Suprapubic skin (tissue), 4 donors: ENCODE data around the gene AMPD2. TPM values are rescaled to one million over a fixed set of nuclear protein-coding genes. Genes with fewer than 3 reads are reported as not detected.
"Not testable (repeated sequence)": the region's sequence is repeated elsewhere in the genome, so short reads cannot be mapped to it uniquely, and the experiment has no call there.

Source experiments
- DNase-seq, 2 donors: peaks; one replicate each; pipeline ENCODE4 v3.0.0-alpha.2; 2019; ENCODE audit warnings: low spot score in 2 of 2
- H3K27ac ChIP-seq: fragments of 200-600 bp; sonication (generic); one replicate; pipeline ENCODE4 v1.5.1; 2019
- H3K27me3 ChIP-seq: fragments of 200-600 bp; sonication (generic); one replicate; pipeline ENCODE4 v1.5.1; 2019
- H3K36me3 ChIP-seq: fragments of 200-600 bp; sonication (generic); one replicate; pipeline ENCODE4 v1.5.1; 2019
- H3K4me1 ChIP-seq: fragments of 200-600 bp; sonication (generic); one replicate; pipeline ENCODE4 v1.5.1; 2019
- H3K4me3 ChIP-seq: fragments of 200-600 bp; sonication (generic); one replicate; pipeline ENCODE4 v1.5.1; 2019; ENCODE audit warnings: mild to moderate bottlenecking
- H3K9me3 ChIP-seq: fragments of 200-600 bp; sonication (generic); one replicate; pipeline ENCODE4 v1.5.1; 2019
- EP300 ChIP-seq: sonication (generic); formaldehyde crosslinking; IDR thresholded peaks from one replicate; pipeline ENCODE4 v1.6.1; 2017; ENCODE audit warnings: antibody characterized with exemption
- POLR2A ChIP-seq, 2 donors: fragments of 450-650 bp; IDR thresholded peaks; one replicate each; pipeline ENCODE4 v1.6.1; 2017; ENCODE audit warnings: antibody characterized with exemption in 2 of 2, mild to moderate bottlenecking in 2 of 2, moderate library complexity in 2 of 2
- POLR2AphosphoS5 ChIP-seq, 3 donors: sonication (generic); formaldehyde crosslinking; IDR thresholded peaks; one replicate each; pipeline ENCODE4 v1.6.1; 2017; ENCODE audit warnings: antibody characterized with exemption in 3 of 3
- WGBS: methylation state at CpG from one replicate; pipeline ENCODE4 v1.1.5; 2018; 5-methylcytosine and 5-hydroxymethylcytosine counted together
- total RNA-seq, 4 donors: library from RNA; depleted of rRNA; stranded (reverse); fragments of >200 nt; gene quantifications; one replicate each; pipeline ENCODE4 v1.1.0, GENCODE V29; 2016
- TF ChIP-seq, protein P1 (sequence below), 2 donors: fragments of 200-600 bp in 1 of 2; fragments of 450-650 bp in 1 of 2; sonication (generic) in 1 of 2; IDR thresholded peaks; one replicate each; pipeline ENCODE4 v1.5.1; 2016 to 2019; ENCODE audit warnings: antibody characterized with exemption in 2 of 2, mild to moderate bottlenecking in 1 of 2, moderate library complexity in 1 of 2

The AMPD2 gene
- total RNA-seq, 4 donors from 2014 or later = 48.4 to 69.1 (median 58.1) TPM

DNA sequence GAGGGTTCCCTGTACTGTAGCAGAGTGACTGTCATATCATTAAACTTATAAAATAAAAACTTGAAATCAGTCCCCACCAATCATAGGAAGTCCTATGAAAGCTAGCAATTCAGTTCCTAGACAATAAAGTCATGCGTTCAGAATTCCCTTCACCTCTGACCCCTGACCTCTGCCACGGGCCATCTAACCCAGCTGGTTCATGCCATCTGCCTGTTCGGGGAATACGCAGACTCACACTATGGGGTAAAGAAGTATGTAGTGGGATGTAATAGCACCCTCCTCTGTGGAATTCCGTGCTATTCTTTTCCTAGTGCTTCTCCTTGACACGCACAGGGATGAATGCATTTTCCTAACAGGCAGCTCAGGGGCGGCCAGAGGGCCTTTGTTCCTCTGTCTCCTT, 38.3 kb downstream of the AMPD2 start:
- H3K36me3 ChIP-seq = peaks cover 9% of the 10 kb centered on the region
- no peaks in the 10 kb centered on the region for H3K27me3 ChIP-seq
- peaks cover 17% of the 10 kb centered on the region for H3K4me1 ChIP-seq
- no peak for DNase-seq
- TF ChIP-seq POLR2AphosphoS5 (IDR thresholded peaks at IDR 0.05) (no peak), POLR2A (IDR thresholded peaks at IDR 0.05) (no peak), EP300 (no peak)
- TF ChIP-seq, protein P1, sequence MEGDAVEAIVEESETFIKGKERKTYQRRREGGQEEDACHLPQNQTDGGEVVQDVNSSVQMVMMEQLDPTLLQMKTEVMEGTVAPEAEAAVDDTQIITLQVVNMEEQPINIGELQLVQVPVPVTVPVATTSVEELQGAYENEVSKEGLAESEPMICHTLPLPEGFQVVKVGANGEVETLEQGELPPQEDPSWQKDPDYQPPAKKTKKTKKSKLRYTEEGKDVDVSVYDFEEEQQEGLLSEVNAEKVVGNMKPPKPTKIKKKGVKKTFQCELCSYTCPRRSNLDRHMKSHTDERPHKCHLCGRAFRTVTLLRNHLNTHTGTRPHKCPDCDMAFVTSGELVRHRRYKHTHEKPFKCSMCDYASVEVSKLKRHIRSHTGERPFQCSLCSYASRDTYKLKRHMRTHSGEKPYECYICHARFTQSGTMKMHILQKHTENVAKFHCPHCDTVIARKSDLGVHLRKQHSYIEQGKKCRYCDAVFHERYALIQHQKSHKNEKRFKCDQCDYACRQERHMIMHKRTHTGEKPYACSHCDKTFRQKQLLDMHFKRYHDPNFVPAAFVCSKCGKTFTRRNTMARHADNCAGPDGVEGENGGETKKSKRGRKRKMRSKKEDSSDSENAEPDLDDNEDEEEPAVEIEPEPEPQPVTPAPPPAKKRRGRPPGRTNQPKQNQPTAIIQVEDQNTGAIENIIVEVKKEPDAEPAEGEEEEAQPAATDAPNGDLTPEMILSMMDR (IDR thresholded peaks at IDR 0.05) = no peak
- H3K4me3 ChIP-seq = no peak overlapping the region
- H3K9me3 ChIP-seq = no peaks in the 10 kb centered on the region
- H3K27ac ChIP-seq = no peak overlapping the region
- 83% methylated on average over 7 of the region's 7 CpGs for WGBS

DNA sequence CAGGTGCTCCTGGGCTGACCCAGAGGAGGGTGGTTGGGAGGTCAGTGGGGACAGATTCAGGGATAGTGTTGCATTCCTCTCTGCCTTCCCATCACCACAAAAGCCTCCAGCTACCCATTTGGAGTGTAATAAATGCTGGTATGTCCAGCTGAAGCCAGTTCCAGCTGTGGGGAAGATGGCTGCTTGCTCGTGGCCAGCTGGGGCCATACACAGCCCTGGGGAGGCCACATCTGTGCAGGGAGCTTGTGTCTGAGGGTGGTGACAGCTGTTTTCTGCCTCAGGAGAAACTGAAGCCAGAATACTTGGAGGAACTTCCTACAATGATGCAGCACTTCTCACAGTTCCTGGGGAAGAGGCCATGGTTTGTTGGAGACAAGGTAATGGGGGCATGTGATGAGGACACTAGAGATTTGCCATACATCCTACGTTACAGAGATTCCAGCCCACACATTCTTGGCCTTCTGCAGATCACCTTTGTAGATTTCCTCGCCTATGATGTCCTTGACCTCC, 39.0 kb downstream of the AMPD2 start:
- H3K27ac ChIP-seq = no peak overlapping the region

DNA sequence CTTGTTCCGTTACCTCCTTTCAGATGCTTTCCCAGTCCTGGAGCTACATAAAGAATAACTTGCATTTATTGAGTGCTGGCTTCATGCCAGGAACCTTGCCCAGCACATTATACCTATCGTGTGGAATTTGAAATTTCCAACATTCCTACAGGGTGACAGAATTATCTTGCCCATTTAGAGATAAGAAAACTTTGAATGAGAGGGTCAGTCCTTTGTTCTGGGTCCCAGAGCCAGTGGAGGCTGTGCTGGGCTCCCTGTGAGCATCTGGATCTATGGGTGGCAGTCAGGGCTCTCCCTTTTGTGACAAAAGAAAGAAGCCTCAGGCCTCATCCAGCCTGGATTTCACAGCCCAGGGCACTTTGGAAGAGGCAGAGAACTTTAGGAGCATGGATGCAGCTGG, 39.5 kb downstream of the AMPD2 start:
- Histone ChIP-seq H3K27ac (no peak overlapping the region), H3K9me3 (no peaks in the 10 kb centered on the region), H3K27me3 (no peaks in the 10 kb centered on the region), H3K4me3 (no peak overlapping the region), H3K36me3 (peaks cover 9% of the 10 kb centered on the region), H3K4me1 (peaks cover 17% of the 10 kb centered on the region)
- 58% methylated on average over 2 of the region's 2 CpGs for WGBS
- no peak for TF ChIP-seq POLR2A (IDR thresholded peaks at IDR 0.05)
- no peak for TF ChIP-seq EP300
- TF ChIP-seq, protein P1 (IDR thresholded peaks at IDR 0.05) = no peak
- TF ChIP-seq POLR2AphosphoS5 (IDR thresholded peaks at IDR 0.05) = no peak
- no peak for DNase-seq

More for the DNA sequence above, 39.0 kb downstream of the AMPD2 start:
- peaks cover 17% of the 10 kb centered on the region for H3K4me1 ChIP-seq
- TF ChIP-seq, protein P1 (IDR thresholded peaks at IDR 0.05) = no peak
- TF ChIP-seq POLR2A (IDR thresholded peaks at IDR 0.05) (no peak), EP300 (no peak), POLR2AphosphoS5 (IDR thresholded peaks at IDR 0.05) (no peak)
- no peak for DNase-seq
- 52% methylated on average over 3 of the region's 3 CpGs for WGBS
- H3K4me3 ChIP-seq = no peak overlapping the region
- no peaks in the 10 kb centered on the region for H3K27me3 ChIP-seq
- no peaks in the 10 kb centered on the region for H3K9me3 ChIP-seq
- H3K36me3 ChIP-seq = peaks cover 9% of the 10 kb centered on the region

DNA sequence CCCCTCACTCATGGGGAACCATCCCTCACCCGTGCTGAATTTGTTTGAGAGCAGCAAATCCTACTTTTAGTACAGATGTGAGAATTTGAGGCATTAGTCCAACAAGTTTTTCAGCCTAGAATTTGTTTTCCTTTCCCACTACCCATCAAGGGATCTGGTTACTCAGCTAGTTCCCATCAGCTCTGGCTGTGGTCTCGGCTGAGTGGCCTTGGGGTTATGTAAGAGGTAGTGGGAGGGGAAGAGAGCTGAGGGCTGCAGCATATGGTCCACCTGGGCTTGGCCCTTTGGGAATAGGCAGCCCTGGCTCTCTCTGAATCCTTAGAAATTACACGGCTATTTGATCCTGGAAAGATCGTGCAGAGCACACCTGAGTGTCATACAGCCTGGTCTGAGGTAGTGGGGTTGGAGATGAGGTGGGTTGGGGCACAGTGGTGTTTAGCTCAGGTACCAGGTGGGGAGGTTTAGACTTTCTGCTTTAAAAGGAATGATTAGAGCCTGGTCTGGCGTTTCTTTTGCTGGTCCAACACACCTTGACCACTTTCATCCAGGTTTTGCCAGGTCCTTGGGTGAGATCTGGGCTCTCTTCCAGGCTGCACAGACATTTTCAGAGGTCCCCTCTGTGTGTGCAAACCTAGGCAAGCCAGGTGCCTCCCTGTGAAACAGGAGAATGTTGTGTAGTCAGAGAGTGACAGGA, 40.5 kb downstream of the AMPD2 start:
- Histone ChIP-seq H3K36me3 (peaks cover 9% of the 10 kb centered on the region), H3K4me1 (peaks cover 13% of the 10 kb centered on the region), H3K27me3 (no peaks in the 10 kb centered on the region), H3K9me3 (no peaks in the 10 kb centered on the region), H3K27ac (no peak overlapping the region), H3K4me3 (no peak overlapping the region)
- no peak for TF ChIP-seq POLR2A (IDR thresholded peaks at IDR 0.05)
- no peak for TF ChIP-seq POLR2AphosphoS5 (IDR thresholded peaks at IDR 0.05)
- TF ChIP-seq, protein P1 (IDR thresholded peaks at IDR 0.05) = no peak
- TF ChIP-seq EP300 = no peak
- DNase-seq = no peak
- WGBS = 87% methylated on average over 5 of the region's 5 CpGs

DNA sequence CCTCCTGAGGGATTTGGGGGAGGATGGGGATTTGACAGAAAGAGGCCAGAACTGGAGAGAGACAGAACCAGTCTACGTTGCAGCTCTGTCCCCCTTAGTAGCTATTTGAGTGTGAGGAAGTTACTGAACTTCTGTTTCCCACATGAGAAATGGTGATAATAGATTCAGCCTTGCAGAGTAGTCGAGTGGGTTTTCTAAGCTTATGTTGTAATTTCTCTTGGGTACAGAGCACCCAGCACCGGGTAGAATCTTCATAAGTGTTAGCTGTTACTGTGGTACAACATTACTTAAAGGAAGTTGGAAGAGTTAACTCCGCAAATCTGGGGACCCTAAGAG, 41.0 kb downstream of the AMPD2 start:
- H3K36me3 ChIP-seq, H3K27ac ChIP-seq: not testable (repeated sequence)

More for the DNA sequence above, 41.0 kb downstream of the AMPD2 start:
- not testable (repeated sequence) for H3K4me3 ChIP-seq, H3K9me3 ChIP-seq, DNase-seq, H3K27me3 ChIP-seq, H3K4me1 ChIP-seq
- WGBS = 70% methylated on average over 3 of the region's 4 CpGs
